Dermis blood vessel endothelial cell (primary cell): ENCODE results near the gene TSPAN5. TPM values are rescaled to one million over a fixed set of nuclear protein-coding genes. Genes with fewer than 3 reads are reported as not detected.
"Not testable (repeated sequence)": the region's sequence is repeated elsewhere in the genome, so short reads cannot be mapped to it uniquely, and the experiment has no call there.

Source experiments
- DNase-seq: peaks from one replicate; pipeline ENCODE4 v3.0.0; 2010
- total RNA-seq: library from RNA; depleted of rRNA; stranded (reverse); fragments of >200 nt; gene quantifications from 2 replicates; pipeline ENCODE4 v1.2.3, GENCODE V29; 2014

Gene TSPAN5
- total RNA-seq: 78.3 and 138 TPM in 2 replicates

GRCh38 chr4:98658287-98659105 is at the start of gene TSPAN5:
TSPAN5 (minus strand) TSS chr4:98658611.
- peak; percentile 90 for DNase-seq

GRCh38 chr4:98706935-98707334 is 48.5 kb upstream of the TSPAN5 start:
- DNase-seq: no peak

DNA sequence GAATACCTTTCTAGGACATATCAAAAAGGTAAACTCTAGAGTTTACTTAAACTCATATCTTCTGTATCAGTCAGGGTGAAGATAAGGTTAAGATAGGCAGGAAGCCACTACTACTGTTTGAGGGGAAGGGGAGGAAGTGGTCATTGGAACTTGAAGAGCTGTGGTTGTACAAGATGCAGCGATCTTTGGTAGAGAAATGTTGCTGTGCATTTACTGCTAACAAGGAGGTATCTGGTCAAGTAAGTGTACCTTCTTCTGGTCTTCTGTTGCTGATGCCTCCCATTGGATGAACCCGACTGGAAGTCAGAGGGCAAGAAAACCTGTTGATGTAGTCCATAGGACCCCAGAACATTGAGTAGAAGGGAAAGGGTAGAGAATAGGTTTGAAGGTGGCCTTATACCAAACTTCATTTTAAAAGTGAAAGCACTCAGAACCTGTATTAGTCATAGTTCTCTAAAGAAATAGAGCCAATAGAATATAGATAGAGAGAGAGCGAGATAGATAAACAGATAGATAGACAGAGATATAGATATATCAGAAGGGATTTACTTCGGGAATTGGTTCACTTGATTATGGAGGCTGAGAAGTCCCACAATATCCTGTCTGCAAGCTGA is 47.9 kb upstream of the TSPAN5 start:
- no peak for DNase-seq

- not testable (repeated sequence) for DNase-seq
These were observed 47.2 kb upstream of the TSPAN5 start for GRCh38 chr4:98705586-98705985.

- no peak for DNase-seq
These were observed 42.2 kb upstream of the TSPAN5 start for GRCh38 chr4:98700656-98701055.

GRCh38 chr4:98694076-98694475 is 35.7 kb upstream of the TSPAN5 start:
- no peak for DNase-seq

GRCh38 chr4:98692411-98692810 is 34.0 kb upstream of the TSPAN5 start:
- peak; percentile 85 for DNase-seq

- DNase-seq: no peak
These were observed 33.2 kb upstream of the TSPAN5 start for GRCh38 chr4:98691588-98691987.

DNA sequence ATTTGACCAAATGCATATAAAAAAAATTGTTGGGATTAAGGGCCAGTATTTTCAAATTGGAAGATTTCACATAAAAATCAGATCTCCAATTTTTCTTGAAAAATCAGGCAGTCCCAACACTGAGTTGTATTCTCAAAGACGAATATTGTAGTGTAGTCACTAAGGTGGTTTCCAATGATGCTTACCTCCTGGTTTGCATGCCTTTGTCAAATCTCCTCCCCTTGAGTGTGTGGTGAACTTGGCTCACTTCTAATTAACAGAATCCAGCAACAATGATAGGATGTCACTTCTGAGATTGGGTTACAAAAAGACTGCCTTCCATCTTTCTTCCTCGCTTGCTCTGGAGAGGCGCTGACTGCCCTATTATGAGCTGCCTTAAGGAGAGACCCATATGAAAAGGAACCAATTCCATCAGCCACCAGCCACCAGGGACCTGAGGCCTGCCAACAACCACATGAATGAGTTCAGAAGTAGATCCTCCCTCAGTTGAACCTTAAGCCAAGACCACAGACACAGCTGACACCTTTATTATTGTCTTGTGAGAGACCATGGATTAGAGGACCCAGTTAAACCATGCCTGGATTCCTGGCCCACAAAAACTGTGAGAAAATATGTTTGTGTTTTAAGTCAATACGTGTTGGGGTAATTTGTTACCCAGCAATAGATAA is 31.2 kb upstream of the TSPAN5 start:
- peak; percentile 30 for DNase-seq

DNA sequence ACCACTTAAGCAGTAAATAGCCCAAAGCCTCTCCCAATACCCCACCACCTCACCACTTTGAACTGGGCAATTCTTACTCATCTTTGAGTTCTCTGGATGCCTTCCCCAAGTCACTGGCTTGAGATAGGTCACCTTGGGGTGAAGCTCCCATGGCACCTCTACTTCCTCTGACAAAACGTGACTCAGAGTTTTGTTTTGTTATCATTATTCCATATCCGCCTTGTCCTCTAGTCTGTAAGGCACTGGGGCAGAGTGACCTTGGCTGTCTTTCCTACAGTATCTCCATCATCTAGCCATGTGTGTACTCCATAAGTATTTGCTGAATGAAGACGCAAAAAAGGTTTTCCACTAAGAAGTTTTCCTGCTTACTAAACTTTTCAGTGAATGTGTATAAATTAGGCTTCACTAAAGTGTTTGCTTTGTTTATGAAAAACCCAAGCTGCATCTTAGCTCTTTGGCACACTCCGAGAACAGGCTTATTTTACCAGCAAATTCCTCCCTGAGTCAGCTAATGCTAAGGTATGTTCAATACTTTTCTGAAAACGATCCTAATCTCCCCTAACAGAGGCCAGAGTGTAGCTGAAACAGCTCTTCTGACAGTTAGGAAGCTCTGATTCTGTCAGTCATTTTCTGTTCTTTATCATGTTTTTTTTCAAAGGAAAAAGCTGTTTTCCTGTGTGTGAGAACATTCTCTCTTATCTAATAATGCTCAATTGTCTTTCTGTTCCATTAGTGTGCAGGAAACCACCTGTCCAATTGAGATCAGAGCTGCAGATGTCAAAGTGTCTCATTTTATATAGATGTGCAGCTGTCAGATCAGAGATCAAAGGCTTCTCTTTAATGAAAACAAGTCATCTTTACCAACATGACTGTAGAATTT is 30.2 kb upstream of the TSPAN5 start:
- peak; percentile 89 for DNase-seq

GRCh38 chr4:98687876-98688275 is 29.5 kb upstream of the TSPAN5 start:
- DNase-seq: peak; percentile 25

GRCh38 chr4:98686847-98687246 is 28.4 kb upstream of the TSPAN5 start:
- no peak for DNase-seq

DNA sequence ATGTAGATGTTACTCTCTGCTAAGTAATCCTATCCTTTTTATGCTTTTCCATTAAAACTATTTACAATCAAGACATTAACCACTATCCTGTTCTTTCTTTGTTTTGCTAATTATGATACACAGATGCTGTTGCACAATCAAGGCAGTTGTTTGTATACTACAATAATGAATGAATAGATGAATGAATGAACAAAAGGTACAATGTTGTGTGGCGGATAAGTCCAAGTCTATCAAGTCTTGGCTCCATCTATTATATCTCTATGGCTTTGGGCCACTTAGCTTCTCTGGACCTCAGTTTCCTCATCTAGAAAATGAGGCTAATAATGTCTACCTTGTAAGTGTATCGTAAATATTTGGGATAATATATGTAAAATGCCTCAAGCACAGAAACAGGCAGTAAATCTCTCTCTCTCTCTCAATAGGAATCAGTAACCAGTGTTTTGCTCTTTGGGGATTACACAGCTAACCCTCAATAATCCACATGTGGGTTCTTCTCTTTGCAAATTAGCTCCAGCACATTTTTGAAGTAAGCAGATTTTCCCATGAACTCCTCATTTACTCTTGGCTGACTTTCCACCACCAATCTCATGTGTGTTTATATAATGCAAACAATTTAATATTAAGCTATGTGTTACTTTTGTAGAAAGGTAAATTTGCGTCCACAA is 27.8 kb upstream of the TSPAN5 start:
- DNase-seq: no peak

DNA sequence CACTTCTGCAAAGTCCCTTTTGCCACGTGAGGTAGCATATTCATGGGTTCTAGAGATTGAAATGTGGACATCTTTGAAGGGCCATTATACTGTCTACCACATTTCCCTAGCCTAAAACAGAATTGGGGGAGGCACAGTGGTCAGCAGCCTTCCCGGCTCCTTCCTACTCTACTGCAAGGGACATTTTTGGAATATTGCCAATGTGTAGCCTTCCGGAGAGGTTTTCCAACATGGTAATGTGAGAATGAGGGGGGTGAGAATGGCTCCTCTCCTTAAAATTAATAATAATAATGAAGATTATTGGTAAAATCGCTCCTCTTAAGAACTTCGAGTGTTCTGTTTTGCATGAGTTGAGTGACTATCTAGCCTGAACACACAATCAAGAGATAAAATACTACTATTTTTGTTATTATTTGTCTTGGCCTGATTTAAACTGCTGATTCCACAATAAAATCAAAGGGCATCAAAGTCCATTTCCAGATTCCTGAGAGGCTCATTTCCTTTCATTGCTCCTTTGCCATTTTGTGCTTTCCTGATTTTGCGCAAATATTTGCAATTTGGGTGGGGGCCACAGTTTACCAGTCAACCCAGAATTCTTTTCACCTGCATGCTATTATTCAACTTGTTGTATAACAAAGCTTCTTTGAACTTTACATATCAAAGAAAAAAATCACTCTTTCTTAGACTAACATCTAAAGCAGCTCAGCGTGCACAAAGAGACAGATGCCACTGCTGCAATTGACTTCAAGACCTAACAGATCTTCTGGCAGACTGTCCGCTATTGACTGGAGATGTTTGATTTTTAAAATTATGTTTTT is 27.0 kb upstream of the TSPAN5 start:
- DNase-seq: peak; percentile 60

GRCh38 chr4:98682719-98683118 is 24.3 kb upstream of the TSPAN5 start:
- peak; percentile 49 for DNase-seq

- no peak for DNase-seq
These were observed 22.4 kb upstream of the TSPAN5 start for GRCh38 chr4:98680806-98681205.

- DNase-seq: no peak
These were observed 21.3 kb upstream of the TSPAN5 start for GRCh38 chr4:98679738-98680137.

DNA sequence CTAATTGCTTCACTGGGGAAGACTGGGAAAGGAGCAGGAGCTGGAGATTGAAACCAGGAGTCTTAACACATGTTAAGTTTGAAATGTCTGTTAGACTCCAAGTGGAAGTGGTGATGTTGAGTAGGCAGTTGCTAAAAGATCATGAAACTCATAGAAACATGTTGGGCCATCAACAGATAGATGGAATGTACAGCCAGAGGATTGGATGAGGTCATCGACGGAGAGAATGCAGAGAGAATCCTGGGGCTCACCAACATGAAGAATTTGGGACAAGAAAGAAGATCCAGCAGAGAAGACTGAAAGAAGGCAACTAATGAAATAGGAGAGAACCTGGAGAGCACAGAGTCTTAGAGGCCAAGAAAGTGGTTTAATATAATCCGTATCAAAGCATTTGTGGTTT is 19.4 kb upstream of the TSPAN5 start:
- no peak for DNase-seq

DNA sequence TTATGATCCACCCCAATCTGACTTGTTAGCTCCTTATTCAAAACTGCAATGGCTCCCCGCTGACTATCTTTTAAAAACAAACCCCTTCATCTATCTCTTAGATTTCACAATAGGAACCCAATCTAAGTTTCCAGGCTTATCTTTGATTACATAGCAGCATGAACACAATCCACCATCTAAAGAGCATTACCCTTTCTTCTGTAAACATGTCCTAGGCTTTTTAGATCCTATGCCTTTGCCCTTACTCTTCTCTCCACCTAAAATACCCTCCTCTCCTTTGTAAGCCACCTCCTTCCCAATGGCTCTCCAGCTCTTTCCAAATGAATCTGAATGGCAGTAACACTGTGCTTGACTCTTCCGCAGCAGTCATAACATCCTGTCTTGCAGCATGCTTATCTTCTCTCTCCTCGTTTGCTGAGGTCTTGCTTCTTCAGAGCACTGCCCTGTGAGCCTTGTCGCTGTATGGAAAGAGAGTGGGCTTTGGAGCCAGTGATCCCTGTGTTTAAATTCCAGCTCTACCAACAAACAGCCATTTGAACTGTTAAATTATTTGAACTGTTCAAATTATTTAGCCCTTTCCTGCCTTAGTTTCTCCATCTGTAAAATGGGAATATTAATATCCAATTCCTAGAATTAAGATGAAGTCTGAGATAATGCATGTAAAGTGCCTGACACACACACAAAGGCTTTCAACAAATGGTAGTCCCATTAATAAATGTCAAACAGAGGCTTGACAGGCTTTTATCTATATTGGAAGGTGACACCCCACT is 16.2 kb upstream of the TSPAN5 start:
- DNase-seq: no peak

- no peak for DNase-seq
These were observed 15.6 kb upstream of the TSPAN5 start for GRCh38 chr4:98673978-98674377.

DNA sequence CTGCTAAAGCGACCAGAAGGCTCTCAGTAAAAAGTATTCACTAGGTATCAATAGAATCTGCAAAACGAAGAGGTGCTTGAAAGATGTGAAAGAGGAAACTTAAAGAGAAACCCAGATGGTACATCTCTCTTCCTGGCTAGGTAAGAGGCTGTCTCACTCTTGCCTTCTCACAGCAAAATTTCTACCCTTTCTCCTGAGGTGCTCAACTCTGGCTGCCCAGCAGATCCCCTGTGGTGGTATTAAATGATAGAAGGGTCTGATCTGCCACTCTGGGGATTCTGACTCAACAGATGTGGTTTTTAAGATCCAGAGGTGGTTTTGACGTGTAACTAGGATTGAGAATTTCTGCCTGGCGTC is 14.9 kb upstream of the TSPAN5 start:
- DNase-seq: no peak
